Non-pigmented ciliary epithelial cell (primary cell): ENCODE data around the gene CSMD2.

Experiments
- DNase-seq: peaks from one replicate; pipeline ENCODE4 v3.0.0-alpha.2; 2010; ENCODE audit warnings: low read depth

The CSMD2 gene

GRCh38 chr1:33635336-33636012 is 529.6 kb downstream of the CSMD2 start:
- DNase-seq: no peak

- DNase-seq: no peak
Observed at GRCh38 chr1:33634806-33635205, 530.2 kb downstream of the CSMD2 start.

- DNase-seq: no peak
Observed at GRCh38 chr1:33634143-33634542, 530.9 kb downstream of the CSMD2 start.

- DNase-seq: peak; percentile 55
Observed at GRCh38 chr1:33633019-33633801, 531.8 kb downstream of the CSMD2 start.

- no peak for DNase-seq
Observed at GRCh38 chr1:33630686-33631085, 534.3 kb downstream of the CSMD2 start.

- DNase-seq: no peak
Observed at GRCh38 chr1:33626801-33627200, 538.2 kb downstream of the CSMD2 start.

GRCh38 chr1:33624991-33625870 is 539.8 kb downstream of the CSMD2 start:
- DNase-seq: no peak

GRCh38 chr1:33624261-33624990 is 540.6 kb downstream of the CSMD2 start:
- no peak for DNase-seq

GRCh38 chr1:33623811-33624210 is 541.2 kb downstream of the CSMD2 start:
- no peak for DNase-seq

- DNase-seq: no peak
Observed at GRCh38 chr1:33622757-33623156, 542.3 kb downstream of the CSMD2 start.

- no peak for DNase-seq
Observed at GRCh38 chr1:33618636-33619035, 546.4 kb downstream of the CSMD2 start.

GRCh38 chr1:33617451-33617850 is 547.6 kb downstream of the CSMD2 start:
- DNase-seq: no peak

GRCh38 chr1:33616780-33617179 is 548.2 kb downstream of the CSMD2 start:
- DNase-seq: no peak

GRCh38 chr1:33615546-33615945 is 549.5 kb downstream of the CSMD2 start:
- no peak for DNase-seq

- no peak for DNase-seq
Observed at GRCh38 chr1:33610864-33611455, 554.1 kb downstream of the CSMD2 start.

GRCh38 chr1:33610391-33610790 is 554.6 kb downstream of the CSMD2 start:
- DNase-seq: no peak

- no peak for DNase-seq
Observed at GRCh38 chr1:33609739-33610138, 555.3 kb downstream of the CSMD2 start.

GRCh38 chr1:33608825-33609400 is 556.1 kb downstream of the CSMD2 start:
- no peak for DNase-seq

GRCh38 chr1:33607444-33608005 is 557.5 kb downstream of the CSMD2 start:
- no peak for DNase-seq

GRCh38 chr1:33606272-33606671 is 558.8 kb downstream of the CSMD2 start:
- DNase-seq: no peak

- DNase-seq: no peak
Observed at GRCh38 chr1:33602271-33602670, 562.8 kb downstream of the CSMD2 start.
